ENCODE measurements around the gene COL17A1.

The COL17A1 gene

GRCh38 chr10:104028146-104028545 is 57.5 kb downstream of the COL17A1 start:
- DNase-seq (ENCODE audit: low read depth, low spot score) = no peak
- in situ Hi-C loops (cut with HindIII; ENCODE audit: low sequenced_read_pairs) = no loop called here
- TF ChIP-seq CTCF (IDR thresholded peaks at IDR 0.05; ENCODE audit: low read depth, low read length) = peak; percentile 53
- no peak overlapping the region for H3K4me3 ChIP-seq (ENCODE audit: low read depth, low read length)

GRCh38 chr10:104026762-104027161 is 58.9 kb downstream of the COL17A1 start:
- in situ Hi-C loops (cut with HindIII; ENCODE audit: low sequenced_read_pairs) = no loop called here
- H3K4me3 ChIP-seq (ENCODE audit: low read depth, low read length) = no peak overlapping the region
- no peak for TF ChIP-seq CTCF (IDR thresholded peaks at IDR 0.05; ENCODE audit: low read depth, low read length)
- no peak for DNase-seq (ENCODE audit: low read depth, low spot score)

GRCh38 chr10:104025524-104025923 is 60.2 kb downstream of the COL17A1 start:
- no peak overlapping the region for H3K4me3 ChIP-seq (ENCODE audit: low read depth, low read length)
- TF ChIP-seq CTCF (IDR thresholded peaks at IDR 0.05; ENCODE audit: low read depth, low read length) = no peak
- no peak for DNase-seq (ENCODE audit: low read depth, low spot score)
- in situ Hi-C loops (cut with HindIII; ENCODE audit: low sequenced_read_pairs) = no loop called here

- TF ChIP-seq CTCF (IDR thresholded peaks at IDR 0.05; ENCODE audit: low read depth, low read length) = no peak
- no peak for DNase-seq (ENCODE audit: low read depth, low spot score)
- in situ Hi-C loops (cut with HindIII; ENCODE audit: low sequenced_read_pairs) = no loop called here
- H3K4me3 ChIP-seq (ENCODE audit: low read depth, low read length) = no peak overlapping the region
These were observed 63.7 kb downstream of the COL17A1 start for GRCh38 chr10:104022026-104022425.

- in situ Hi-C loops (cut with HindIII; ENCODE audit: low sequenced_read_pairs) = no loop called here
- no peak for TF ChIP-seq CTCF (IDR thresholded peaks at IDR 0.05; ENCODE audit: low read depth, low read length)
- DNase-seq (ENCODE audit: low read depth, low spot score) = no peak
- H3K4me3 ChIP-seq (ENCODE audit: low read depth, low read length) = no peak overlapping the region
These were observed 64.4 kb downstream of the COL17A1 start for GRCh38 chr10:104021246-104021645.

GRCh38 chr10:104020020-104020419 is 65.7 kb downstream of the COL17A1 start:
- TF ChIP-seq CTCF (IDR thresholded peaks at IDR 0.05; ENCODE audit: low read depth, low read length) = no peak
- in situ Hi-C loops (cut with HindIII; ENCODE audit: low sequenced_read_pairs) = no loop called here
- no peak overlapping the region for H3K4me3 ChIP-seq (ENCODE audit: low read depth, low read length)
- DNase-seq (ENCODE audit: low read depth, low spot score) = no peak

GRCh38 chr10:104018471-104018870 is 67.2 kb downstream of the COL17A1 start:
- no peak for TF ChIP-seq CTCF (IDR thresholded peaks at IDR 0.05; ENCODE audit: low read depth, low read length)
- DNase-seq (ENCODE audit: low read depth, low spot score) = no peak
- in situ Hi-C loops (cut with HindIII; ENCODE audit: low sequenced_read_pairs) = no loop called here
- H3K4me3 ChIP-seq (ENCODE audit: low read depth, low read length) = no peak overlapping the region
